ENCODE measurements around the gene GDPD5. TPM values are rescaled to one million over a fixed set of nuclear protein-coding genes. Genes with fewer than 3 reads are reported as not detected.

GDPD5 gene
- total RNA-seq, 1 experiment from 2014 or later, result 7.8 TPM

- no peak overlapping the region for H3K14ac ChIP-seq (ENCODE audit: insufficient read depth, low read length)
- H2BK15ac ChIP-seq (ENCODE audit: low read depth, low read length), result no peak overlapping the region
- H3T11ph ChIP-seq (ENCODE audit: low read length), result no peak overlapping the region
- DNase-seq, result no peak
- no peak overlapping the region for H2AFZ ChIP-seq (ENCODE audit: low read length)
- H4K91ac ChIP-seq (ENCODE audit: insufficient read length, low read depth, low read length), result no peak overlapping the region
- no peaks in the 10 kb centered on the region for H3K79me2 ChIP-seq (ENCODE audit: insufficient read depth, low read length)
- no peak overlapping the region for H2BK5ac ChIP-seq (ENCODE audit: insufficient read length, low read length)
- H2BK20ac ChIP-seq (ENCODE audit: low read depth, low read length, poor library complexity, severe bottlenecking), result no peak overlapping the region
- no peak overlapping the region for H4K5ac ChIP-seq (ENCODE audit: insufficient read length, low read depth, low read length)
- H3K23ac ChIP-seq (ENCODE audit: insufficient read length, low read depth, low read length), result no peak overlapping the region
- Mint-ChIP-seq H3K27me3 (ENCODE audit: low read depth) (peaks cover 5% of the 10 kb centered on the region), H3K9me3 (peaks cover 0 to 3% of the 10 kb centered on the region in 2 experiments; a peak in 2 of 5 replicates), H3K4me1 (peaks cover 9 to 37% of the 10 kb centered on the region in 2 experiments), H3K4me3 (no peak overlapping the region), H3K27ac (no peak overlapping the region), H3K36me3 (ENCODE audit: insufficient read depth in 1 of 3, low read depth in 3 of 3) (peaks cover 0 to 4% (median 0%) of the 10 kb centered on the region in 3 experiments; a peak in 1 of 7 replicates)
- no peak overlapping the region for H4K8ac ChIP-seq (replicated peaks; ENCODE audit: insufficient read length, low read depth, low read length)
- TF ChIP-seq CTCF (conservative IDR thresholded peaks at IDR 0.05), result no peak
- no peak overlapping the region for H3K9ac ChIP-seq (ENCODE audit: extremely low read depth, insufficient read length, low read length)
- no peaks in the 10 kb centered on the region for H3K79me1 ChIP-seq (ENCODE audit: insufficient read depth, low read depth, low read length, poor library complexity, severe bottlenecking)
- H3K27ac ChIP-seq (ENCODE audit: insufficient read length, low read depth, low read length), result no peak overlapping the region
- no peaks in the 10 kb centered on the region for H3K23me2 ChIP-seq (ENCODE audit: insufficient read length, low read depth, low read length, poor library complexity, severe bottlenecking)
- no peak overlapping the region for H3K4ac ChIP-seq (ENCODE audit: low read depth, low read length)
- H3K4me2 ChIP-seq (ENCODE audit: insufficient read depth, insufficient read length, low read length), result no peak overlapping the region
- no peak overlapping the region for H3K18ac ChIP-seq (ENCODE audit: insufficient read length, low read depth, low read length)
- no peak overlapping the region for H2AK5ac ChIP-seq (ENCODE audit: insufficient read length, low read length)
- no peaks in the 10 kb centered on the region for H4K20me1 ChIP-seq (ENCODE audit: control insufficient read depth, insufficient read depth, insufficient read length)
- H3K4me1 ChIP-seq (ENCODE audit: insufficient read depth, low read length), result no peaks in the 10 kb centered on the region
- H3K9me3 ChIP-seq (ENCODE audit: control insufficient read depth, low read depth, low read length), result no peaks in the 10 kb centered on the region
- H2BK120ac ChIP-seq (ENCODE audit: low read depth, low read length, poor library complexity, severe bottlenecking), result no peak overlapping the region
- no peak overlapping the region for H3K56ac ChIP-seq (ENCODE audit: insufficient read length, low read depth, low read length)
- no peaks in the 10 kb centered on the region for H3K27me3 ChIP-seq (ENCODE audit: insufficient read depth, low read length)
- no peak overlapping the region for H2BK12ac ChIP-seq (ENCODE audit: insufficient read length, low read depth, low read length)
- WGBS (ENCODE audit: extremely low coverage, insufficient read length, low lambda C conversion rate), result no CpG with 5 or more reads among the region's 6 CpGs
Observed at GRCh38 chr11:75553182-75553581, 27.4 kb upstream of the GDPD5 start.
